Neural progenitor cell (in vitro differentiated cells): ENCODE data around the gene KRT5. TPM values are rescaled to one million over a fixed set of nuclear protein-coding genes. Genes with fewer than 3 reads are reported as not detected.
A peak's percentile ranks its signal among the peaks of the same experiment; 100 is the strongest.

Source experiments
- DNase-seq: peaks from one replicate; pipeline ENCODE4 v3.0.0-alpha.2; 2016; ENCODE audit warnings: low spot score
- H2AFZ ChIP-seq: fragments of 200-600 bp; sonication (generic); replicated peaks from 2 replicates; pipeline ENCODE4 v1.6.1; 2016; ENCODE audit warnings: antibody characterized with exemption
- H3F3A ChIP-seq: fragments of 200-600 bp; sonication (generic); 2 replicates; pipeline ENCODE4 v1.6.1; 2016; ENCODE audit warnings: antibody characterized with exemption, low read depth
- H3K27ac ChIP-seq: fragments of 200-600 bp; sonication (generic); 2 replicates; pipeline ENCODE4 v1.5.1; 2016; ENCODE audit warnings: mild to moderate bottlenecking
- H3K27me3 ChIP-seq: fragments of 200-600 bp; sonication (generic); 2 replicates; pipeline ENCODE4 v1.6.1; 2016; ENCODE audit warnings: mild to moderate bottlenecking, moderate library complexity
- H3K36me3 ChIP-seq: fragments of 200-600 bp; sonication (generic); 2 replicates; pipeline ENCODE4 v1.5.1; 2016
- H3K4me1 ChIP-seq: fragments of 200-600 bp; sonication (generic); 2 replicates; pipeline ENCODE4 v1.6.1; 2016; ENCODE audit warnings: mixed run types
- H3K4me2 ChIP-seq: fragments of 200-600 bp; sonication (generic); 2 replicates; pipeline ENCODE4 v1.6.1; 2016
- H3K4me3 ChIP-seq: fragments of 200-600 bp; sonication (generic); 2 replicates; pipeline ENCODE4 v1.5.1; 2016
- H3K79me2 ChIP-seq: fragments of 200-600 bp; sonication (generic); 2 replicates; pipeline ENCODE4 v1.6.1; 2016; ENCODE audit warnings: low read depth
- H3K9ac ChIP-seq: fragments of 200-600 bp; sonication (generic); 2 replicates; pipeline ENCODE4 v1.6.1; 2016
- H3K9me3 ChIP-seq: fragments of 200-600 bp; sonication (generic); 2 replicates; pipeline ENCODE4 v1.5.1; 2016; ENCODE audit warnings: low read depth
- H4K20me1 ChIP-seq: fragments of 200-600 bp; sonication (generic); 2 replicates; pipeline ENCODE4 v1.6.1; 2016; ENCODE audit warnings: low read depth
- H3K27ac Mint-ChIP-seq: 3 replicates; pipeline ENCODE4 v1.8.0; 2021; ENCODE audit warnings: mixed read lengths
- H3K27me3 Mint-ChIP-seq: 2 replicates; pipeline ENCODE4 v1.8.0; 2022; ENCODE audit warnings: low read depth, mild to moderate bottlenecking, inconsistent platforms, moderate library complexity, mixed read lengths; ENCODE audit not compliant: insufficient read depth
- H3K36me3 Mint-ChIP-seq: 3 replicates; pipeline ENCODE4 v1.8.0; 2021; ENCODE audit warnings: mixed read lengths
- H3K4me1 Mint-ChIP-seq: 3 replicates; pipeline ENCODE4 v1.8.0; 2021; ENCODE audit warnings: mixed read lengths
- H3K4me3 Mint-ChIP-seq: 3 replicates; pipeline ENCODE4 v1.8.0; 2021; ENCODE audit warnings: mild to moderate bottlenecking, moderate library complexity, mixed read lengths
- H3K9me3 Mint-ChIP-seq: 3 replicates; pipeline ENCODE4 v1.8.0; 2020; ENCODE audit warnings: mixed read lengths
- CTCF ChIP-seq: fragments of 200-600 bp; sonication (generic); IDR thresholded peaks from 2 replicates; pipeline ENCODE4 v1.5.1; 2017; ENCODE audit warnings: antibody characterized with exemption, mild to moderate bottlenecking
- EZH2 ChIP-seq: fragments of 200-600 bp; sonication (generic); IDR thresholded peaks from 2 replicates; pipeline ENCODE4 v1.6.1; 2017; ENCODE audit warnings: antibody characterized with exemption, mild to moderate bottlenecking, moderate library complexity
- EZH2phosphoT487 ChIP-seq: fragments of 200-600 bp; sonication (generic); IDR thresholded peaks from 2 replicates; pipeline ENCODE4 v1.6.1; 2017; ENCODE audit warnings: antibody characterized with exemption
- total RNA-seq: library from RNA; depleted of rRNA; stranded (reverse); fragments of >200 nt; gene quantifications from 2 replicates; pipeline ENCODE4 v1.2.3, GENCODE V29; 2015; ENCODE audit warnings: low replicate concordance

The KRT5 gene
- total RNA-seq, 1 donor from 2014 or later = not detected

DNA sequence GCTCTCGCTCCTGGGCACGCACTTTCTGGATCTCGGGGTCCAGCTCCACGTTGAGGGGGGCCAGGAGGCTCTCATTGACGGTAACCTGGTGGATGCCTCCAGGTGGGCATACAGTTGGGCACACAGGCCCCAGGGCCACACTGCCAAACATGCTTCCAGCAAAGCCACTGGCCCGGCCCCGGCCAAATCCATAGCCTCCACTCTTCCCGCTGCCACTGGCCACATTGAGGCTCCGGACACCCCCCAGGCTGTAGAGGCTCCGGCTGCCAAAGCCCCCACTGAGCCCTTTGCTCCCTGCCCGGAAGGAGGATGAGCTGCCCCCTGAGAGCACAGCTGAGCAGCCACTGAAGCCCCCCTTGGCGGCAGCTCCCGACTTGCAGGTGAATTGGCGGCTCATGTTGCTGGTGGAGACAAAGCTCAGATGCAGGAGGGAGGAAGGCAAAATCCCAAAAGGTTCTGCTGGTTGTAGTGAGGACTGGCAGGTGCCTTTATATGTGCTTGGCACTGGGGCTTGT is 32.5 kb upstream of the KRT5 start, which contains the start of gene KRT71:
Gene KRT71, minus strand, starts transcription at position 465 of the 515 bp plus-strand sequence. Its CDS starts 68 bp downstream, at position 397.
- no peaks in the 10 kb centered on the region for H3K79me2 ChIP-seq
- no peaks in the 10 kb centered on the region for H3F3A ChIP-seq
- H4K20me1 ChIP-seq = no peaks in the 10 kb centered on the region
- no peak within 1 kb of the TSS for H3K4me3 ChIP-seq
- peaks cover 12% of the 10 kb centered on the region for H3K27me3 Mint-ChIP-seq
- no peak within 1 kb of the TSS for H3K4me2 ChIP-seq
- no peaks in the 10 kb centered on the region for H3K36me3 ChIP-seq
- H3K4me1 ChIP-seq = no peaks in the 10 kb centered on the region
- no peaks in the 10 kb centered on the region for H3K9me3 Mint-ChIP-seq
- no peaks in the 10 kb centered on the region for H3K27me3 ChIP-seq
- no peak within 1 kb of the TSS for H3K9ac ChIP-seq
- no peak within 1 kb of the TSS for H3K4me3 Mint-ChIP-seq
- H3K4me1 Mint-ChIP-seq = no peaks in the 10 kb centered on the region
- H3K9me3 ChIP-seq = no peaks in the 10 kb centered on the region
- no peak for TF ChIP-seq EZH2
- TF ChIP-seq EZH2phosphoT487 = no peak
- TF ChIP-seq CTCF = no peak
- DNase-seq = no peak
- H3K27ac ChIP-seq = no peak within 1 kb of the TSS
- peak within 1 kb of the TSS; percentile 86 for H3K27ac Mint-ChIP-seq
- no peak within 1 kb of the TSS for H2AFZ ChIP-seq
- no peaks in the 10 kb centered on the region for H3K36me3 Mint-ChIP-seq

DNA sequence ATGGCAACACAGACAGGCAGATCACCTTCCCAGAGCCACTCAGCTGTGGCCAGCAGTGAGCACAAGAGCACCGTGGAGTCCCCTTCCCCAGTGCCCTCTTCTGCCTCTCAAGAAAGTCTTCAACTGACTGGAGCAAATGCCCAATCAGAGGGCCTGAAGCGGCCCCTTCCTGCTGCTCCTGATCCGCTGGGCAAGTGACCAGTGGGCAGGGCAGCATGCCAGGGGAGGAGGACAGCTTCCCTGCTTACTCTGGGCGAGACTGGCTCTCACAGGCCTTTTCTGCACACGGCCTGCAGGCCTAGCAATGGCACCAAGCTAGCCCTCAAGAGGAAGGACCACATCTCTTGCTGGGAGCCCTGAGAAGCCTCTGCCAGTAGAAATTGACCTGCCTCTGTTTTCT is 31.9 kb upstream of the KRT5 start:
- H4K20me1 ChIP-seq = no peaks in the 10 kb centered on the region
- no peaks in the 10 kb centered on the region for H3K27me3 ChIP-seq
- no peak overlapping the region for H3K27ac Mint-ChIP-seq
- no peak overlapping the region for H3K4me2 ChIP-seq
- H3K4me1 ChIP-seq = no peaks in the 10 kb centered on the region
- peaks cover 12% of the 10 kb centered on the region for H3K27me3 Mint-ChIP-seq
- H3F3A ChIP-seq = no peaks in the 10 kb centered on the region
- no peaks in the 10 kb centered on the region for H3K36me3 ChIP-seq
- H3K4me3 ChIP-seq = no peak overlapping the region
- no peak for DNase-seq
- H2AFZ ChIP-seq = no peak overlapping the region
- no peak overlapping the region for H3K27ac ChIP-seq
- TF ChIP-seq EZH2phosphoT487 = no peak
- TF ChIP-seq EZH2 = no peak
- TF ChIP-seq CTCF = no peak
- H3K79me2 ChIP-seq = no peaks in the 10 kb centered on the region
- H3K9ac ChIP-seq = no peak overlapping the region
- H3K9me3 ChIP-seq = no peaks in the 10 kb centered on the region
- no peaks in the 10 kb centered on the region for H3K9me3 Mint-ChIP-seq
- no peaks in the 10 kb centered on the region for H3K36me3 Mint-ChIP-seq
- H3K4me3 Mint-ChIP-seq = no peak overlapping the region
- no peaks in the 10 kb centered on the region for H3K4me1 Mint-ChIP-seq

DNA sequence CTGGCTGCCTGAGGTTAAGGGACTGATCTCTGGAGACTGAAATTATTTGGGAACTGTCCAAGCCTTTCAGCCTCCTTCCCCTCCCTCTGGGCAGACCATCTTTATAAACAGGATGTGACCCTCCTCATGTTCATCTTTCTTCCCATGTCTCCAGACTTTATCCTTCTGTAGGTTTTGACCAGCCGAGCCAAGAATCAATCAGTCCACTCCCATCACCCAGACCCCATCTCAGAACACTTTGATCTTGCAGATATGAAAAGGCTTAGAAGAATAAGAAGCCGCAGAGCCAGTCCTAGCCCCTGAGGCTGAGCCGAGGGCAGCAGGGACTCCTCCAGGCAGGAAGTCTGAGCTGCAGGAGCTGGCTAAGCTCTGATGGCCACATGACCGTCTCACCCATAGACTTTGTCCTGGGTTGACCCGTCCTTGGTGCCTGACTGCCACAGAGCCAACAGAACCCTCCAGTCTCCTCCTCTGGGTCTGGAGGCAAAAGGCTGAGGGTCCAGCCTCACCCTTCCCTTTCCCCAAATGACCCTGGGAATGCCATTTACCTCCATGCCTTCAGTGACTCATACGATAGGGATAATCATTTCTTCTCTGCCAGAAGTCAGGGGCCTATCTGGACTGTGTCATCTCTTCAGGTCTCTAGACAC is 31.1 kb upstream of the KRT5 start:
- H3K9me3 Mint-ChIP-seq = no peaks in the 10 kb centered on the region
- no peak overlapping the region for H3K4me3 ChIP-seq
- H4K20me1 ChIP-seq = no peaks in the 10 kb centered on the region
- H2AFZ ChIP-seq = no peak overlapping the region
- H3K4me3 Mint-ChIP-seq = no peak overlapping the region
- no peaks in the 10 kb centered on the region for H3F3A ChIP-seq
- DNase-seq = no peak
- H3K9ac ChIP-seq = no peak overlapping the region
- H3K36me3 Mint-ChIP-seq = no peaks in the 10 kb centered on the region
- no peaks in the 10 kb centered on the region for H3K27me3 ChIP-seq
- no peak overlapping the region for H3K27ac Mint-ChIP-seq
- no peaks in the 10 kb centered on the region for H3K36me3 ChIP-seq
- no peaks in the 10 kb centered on the region for H3K4me1 Mint-ChIP-seq
- H3K27ac ChIP-seq = no peak overlapping the region
- H3K9me3 ChIP-seq = no peaks in the 10 kb centered on the region
- H3K79me2 ChIP-seq = no peaks in the 10 kb centered on the region
- H3K4me2 ChIP-seq = no peak overlapping the region
- peaks cover 15% of the 10 kb centered on the region for H3K27me3 Mint-ChIP-seq
- H3K4me1 ChIP-seq = no peaks in the 10 kb centered on the region
- no peak for TF ChIP-seq EZH2
- no peak for TF ChIP-seq EZH2phosphoT487
- TF ChIP-seq CTCF = no peak
